Measurements from ENCODE around the gene FPGS. TPM values are rescaled to one million over a fixed set of nuclear protein-coding genes. Genes with fewer than 3 reads are reported as not detected.

FPGS gene
- polyA plus RNA-seq, 3 donors = 21.3 to 28.5 (median 25.2) TPM

- Histone ChIP-seq H3K9me3 (replicated peaks in 1 of 2; ENCODE audit: control insufficient read depth in 1 of 2, insufficient read depth in 1 of 2, low read length in 2 of 2) (no peaks in the 10 kb centered on the region), H3K4me1 (ENCODE audit: control insufficient read depth in 1 of 2, insufficient read depth in 2 of 2, low read length in 2 of 2) (peaks cover 75 to 87% of the 10 kb centered on the region in 2 donors), H2AFZ (ENCODE audit: insufficient read depth, low read depth, low read length, poor library complexity, severe bottlenecking) (no peak overlapping the region), H3K9ac (ENCODE audit: insufficient read depth, low read length, poor library complexity, severe bottlenecking) (peak overlapping the region; percentile 90), H4K20me1 (ENCODE audit: insufficient read depth, low read length) (peaks cover 57% of the 10 kb centered on the region), H3K36me3 (replicated peaks in 1 of 2; ENCODE audit: control insufficient read depth in 1 of 2, insufficient read depth in 2 of 2, low read length in 2 of 2) (peaks cover 22 to 33% of the 10 kb centered on the region in 2 donors), H3K27ac (ENCODE audit: low read depth in 1 of 2, low read length in 2 of 2) (peak overlapping the region; percentile 68 to 98), H3K4me2 (replicated peaks; ENCODE audit: extremely low read depth, low read length, poor library complexity, severe bottlenecking) (peak overlapping the region; percentile 89), H3K4me3 (replicated peaks in 1 of 3; ENCODE audit: low read depth in 2 of 3, low read length in 3 of 3) (peak overlapping the region; percentile 74 to 98 (median 91)), H3K27me3 (ENCODE audit: control insufficient read depth in 2 of 2, insufficient read depth in 2 of 2, low read length in 2 of 2) (no peaks in the 10 kb centered on the region), H3K79me2 (ENCODE audit: insufficient read depth, low read length) (peaks cover 95% of the 10 kb centered on the region)
- peaks cover 73% of the 10 kb centered on the region for H3K4me1 Mint-ChIP-seq
- intact Hi-C loops (cut with micrococcal nuclease) = loop anchor here in 1 of 2 donors (1.0 to 5.0 kb wide), 2 partner anchors 8 to 140 kb away; partner anchors contain the start of gene ST6GALNAC4
- peaks cover 0 to 7% (median 2%) of the 10 kb centered on the region in 3 donors for H3K27me3 Mint-ChIP-seq (ENCODE audit: low read depth in 3 of 3)
- H3K9me3 Mint-ChIP-seq = peaks cover 0 to 6% (median 0%) of the 10 kb centered on the region in 7 donors
- H3K36me3 Mint-ChIP-seq = peaks cover 24 to 44% of the 10 kb centered on the region in 2 donors
- TF ChIP-seq, protein P1, sequence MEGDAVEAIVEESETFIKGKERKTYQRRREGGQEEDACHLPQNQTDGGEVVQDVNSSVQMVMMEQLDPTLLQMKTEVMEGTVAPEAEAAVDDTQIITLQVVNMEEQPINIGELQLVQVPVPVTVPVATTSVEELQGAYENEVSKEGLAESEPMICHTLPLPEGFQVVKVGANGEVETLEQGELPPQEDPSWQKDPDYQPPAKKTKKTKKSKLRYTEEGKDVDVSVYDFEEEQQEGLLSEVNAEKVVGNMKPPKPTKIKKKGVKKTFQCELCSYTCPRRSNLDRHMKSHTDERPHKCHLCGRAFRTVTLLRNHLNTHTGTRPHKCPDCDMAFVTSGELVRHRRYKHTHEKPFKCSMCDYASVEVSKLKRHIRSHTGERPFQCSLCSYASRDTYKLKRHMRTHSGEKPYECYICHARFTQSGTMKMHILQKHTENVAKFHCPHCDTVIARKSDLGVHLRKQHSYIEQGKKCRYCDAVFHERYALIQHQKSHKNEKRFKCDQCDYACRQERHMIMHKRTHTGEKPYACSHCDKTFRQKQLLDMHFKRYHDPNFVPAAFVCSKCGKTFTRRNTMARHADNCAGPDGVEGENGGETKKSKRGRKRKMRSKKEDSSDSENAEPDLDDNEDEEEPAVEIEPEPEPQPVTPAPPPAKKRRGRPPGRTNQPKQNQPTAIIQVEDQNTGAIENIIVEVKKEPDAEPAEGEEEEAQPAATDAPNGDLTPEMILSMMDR (IDR thresholded peaks at IDR 0.05) = no peak
- H3K4me3 Mint-ChIP-seq = peak overlapping the region; percentile 99 to 100
- DNase-seq = no peak
- H3K27ac Mint-ChIP-seq = peak overlapping the region; percentile 93 to 99 (median 98)
- WGBS (ENCODE audit: insufficient coverage) = 0% methylated on average over 3 of the region's 5 CpGs
These were observed 25.8 kb upstream of the FPGS start for GRCh38 chr9:127776924-127777289.

- H3K4me1 ChIP-seq (ENCODE audit: control insufficient read depth in 1 of 2, insufficient read depth in 2 of 2, low read length in 2 of 2) = peaks cover 79 to 87% of the 10 kb centered on the region in 2 donors
- peaks cover 22 to 39% of the 10 kb centered on the region in 2 donors for H3K36me3 Mint-ChIP-seq
- peaks cover 73% of the 10 kb centered on the region for H3K4me1 Mint-ChIP-seq
- H3K4me2 ChIP-seq (replicated peaks; ENCODE audit: extremely low read depth, low read length, poor library complexity, severe bottlenecking) = peak overlapping the region; percentile 89
- H3K9me3 Mint-ChIP-seq = peaks cover 0 to 6% (median 0%) of the 10 kb centered on the region in 7 donors
- H3K9me3 ChIP-seq (replicated peaks in 1 of 2; ENCODE audit: control insufficient read depth in 1 of 2, insufficient read depth in 1 of 2, low read length in 2 of 2) = no peaks in the 10 kb centered on the region
- 6% methylated on average over 11 of the region's 18 CpGs for WGBS (ENCODE audit: insufficient coverage)
- peaks cover 20 to 28% of the 10 kb centered on the region in 2 donors for H3K36me3 ChIP-seq (replicated peaks in 1 of 2; ENCODE audit: control insufficient read depth in 1 of 2, insufficient read depth in 2 of 2, low read length in 2 of 2)
- peak overlapping the region; percentile 99 to 100 for H3K4me3 Mint-ChIP-seq
- peak overlapping the region; percentile 90 for H3K9ac ChIP-seq (ENCODE audit: insufficient read depth, low read length, poor library complexity, severe bottlenecking)
- peak overlapping the region; percentile 93 to 99 (median 98) for H3K27ac Mint-ChIP-seq
- intact Hi-C loops (cut with micrococcal nuclease) = loop anchor here in 1 of 2 donors (5.0 kb wide), 1 partner anchor 140 kb away; the partner anchor contains the start of gene ST6GALNAC4
- H3K27me3 ChIP-seq (ENCODE audit: control insufficient read depth in 2 of 2, insufficient read depth in 2 of 2, low read length in 2 of 2) = no peaks in the 10 kb centered on the region
- peaks cover 91% of the 10 kb centered on the region for H3K79me2 ChIP-seq (ENCODE audit: insufficient read depth, low read length)
- H3K27me3 Mint-ChIP-seq (ENCODE audit: low read depth in 3 of 3) = peaks cover 0 to 7% (median 2%) of the 10 kb centered on the region in 3 donors
- TF ChIP-seq, protein P1 (IDR thresholded peaks at IDR 0.05) = no peak
- H3K4me3 ChIP-seq (replicated peaks in 1 of 3; ENCODE audit: low read depth in 2 of 3, low read length in 3 of 3) = peak overlapping the region; percentile 74 to 98 (median 91)
- no peak overlapping the region for H2AFZ ChIP-seq (ENCODE audit: insufficient read depth, low read depth, low read length, poor library complexity, severe bottlenecking)
- peaks cover 51% of the 10 kb centered on the region for H4K20me1 ChIP-seq (ENCODE audit: insufficient read depth, low read length)
- H3K27ac ChIP-seq (ENCODE audit: low read depth in 1 of 2, low read length in 2 of 2) = peak overlapping the region; percentile 96 to 98
- no peak for DNase-seq
These were observed 25.2 kb upstream of the FPGS start for GRCh38 chr9:127777368-127777980.

Measured in CD14-positive monocyte (primary cell).